ENCODE data around the gene TTC3. TPM values are rescaled to one million over a fixed set of nuclear protein-coding genes. Genes with fewer than 3 reads are reported as not detected.

TTC3 gene
- total RNA-seq, 1 donor from 2014 or later = 74.1 TPM

GRCh38 chr21:37176716-37177115, 103.7 kb downstream of the TTC3 start:
- DNase-seq (ENCODE audit: low read depth) = no peak
- H3K4me3 ChIP-seq (ENCODE audit: low read depth, low read length) = no peak overlapping the region
- no peak for TF ChIP-seq CTCF (conservative IDR thresholded peaks at IDR 0.05; ENCODE audit: low read depth, low read length)

GRCh38 chr21:37181059-37181458, 108.0 kb downstream of the TTC3 start:
- no peak for TF ChIP-seq CTCF (conservative IDR thresholded peaks at IDR 0.05; ENCODE audit: low read depth, low read length)
- no peak for DNase-seq (ENCODE audit: low read depth)

GRCh38 chr21:37182222-37182621, 109.2 kb downstream of the TTC3 start:
- TF ChIP-seq CTCF (conservative IDR thresholded peaks at IDR 0.05; ENCODE audit: low read depth, low read length) = no peak
- DNase-seq (ENCODE audit: low read depth) = no peak

More at GRCh38 chr21:37181059-37181458, 108.0 kb downstream of the TTC3 start:
- H3K4me3 ChIP-seq (ENCODE audit: low read depth, low read length) = no peak overlapping the region

GRCh38 chr21:37183749-37184148, 110.7 kb downstream of the TTC3 start:
- no peak for TF ChIP-seq CTCF (conservative IDR thresholded peaks at IDR 0.05; ENCODE audit: low read depth, low read length)
- H3K4me3 ChIP-seq (ENCODE audit: low read depth, low read length) = no peak overlapping the region
- DNase-seq (ENCODE audit: low read depth) = no peak

More at GRCh38 chr21:37182222-37182621, 109.2 kb downstream of the TTC3 start:
- no peak overlapping the region for H3K4me3 ChIP-seq (ENCODE audit: low read depth, low read length)

GRCh38 chr21:37184784-37185593, 111.9 kb downstream of the TTC3 start:
- DNase-seq (ENCODE audit: low read depth) = no peak
- no peak for TF ChIP-seq CTCF (conservative IDR thresholded peaks at IDR 0.05; ENCODE audit: low read depth, low read length)
- H3K4me3 ChIP-seq (ENCODE audit: low read depth, low read length) = no peak overlapping the region

GRCh38 chr21:37186983-37187382, 113.9 kb downstream of the TTC3 start:
- no peak for DNase-seq (ENCODE audit: low read depth)
- no peak for TF ChIP-seq CTCF (conservative IDR thresholded peaks at IDR 0.05; ENCODE audit: low read depth, low read length)
- no peak overlapping the region for H3K4me3 ChIP-seq (ENCODE audit: low read depth, low read length)

- no peak for DNase-seq (ENCODE audit: low read depth)
- no peak overlapping the region for H3K4me3 ChIP-seq (ENCODE audit: low read depth, low read length)
- TF ChIP-seq CTCF (conservative IDR thresholded peaks at IDR 0.05; ENCODE audit: low read depth, low read length) = no peak
These were observed 115.8 kb downstream of the TTC3 start for GRCh38 chr21:37188825-37189224.
